ENCODE data around the gene VPS37C. TPM values are rescaled to one million over a fixed set of nuclear protein-coding genes. Genes with fewer than 3 reads are reported as not detected.

Gene VPS37C
- total and polyA plus RNA-seq, 9 of the 15 experiments (the other 6 are each of a cell fraction or from before 2014, with no cell fraction given) = 0.62 to 29.8 (median 11.5) TPM

DNA sequence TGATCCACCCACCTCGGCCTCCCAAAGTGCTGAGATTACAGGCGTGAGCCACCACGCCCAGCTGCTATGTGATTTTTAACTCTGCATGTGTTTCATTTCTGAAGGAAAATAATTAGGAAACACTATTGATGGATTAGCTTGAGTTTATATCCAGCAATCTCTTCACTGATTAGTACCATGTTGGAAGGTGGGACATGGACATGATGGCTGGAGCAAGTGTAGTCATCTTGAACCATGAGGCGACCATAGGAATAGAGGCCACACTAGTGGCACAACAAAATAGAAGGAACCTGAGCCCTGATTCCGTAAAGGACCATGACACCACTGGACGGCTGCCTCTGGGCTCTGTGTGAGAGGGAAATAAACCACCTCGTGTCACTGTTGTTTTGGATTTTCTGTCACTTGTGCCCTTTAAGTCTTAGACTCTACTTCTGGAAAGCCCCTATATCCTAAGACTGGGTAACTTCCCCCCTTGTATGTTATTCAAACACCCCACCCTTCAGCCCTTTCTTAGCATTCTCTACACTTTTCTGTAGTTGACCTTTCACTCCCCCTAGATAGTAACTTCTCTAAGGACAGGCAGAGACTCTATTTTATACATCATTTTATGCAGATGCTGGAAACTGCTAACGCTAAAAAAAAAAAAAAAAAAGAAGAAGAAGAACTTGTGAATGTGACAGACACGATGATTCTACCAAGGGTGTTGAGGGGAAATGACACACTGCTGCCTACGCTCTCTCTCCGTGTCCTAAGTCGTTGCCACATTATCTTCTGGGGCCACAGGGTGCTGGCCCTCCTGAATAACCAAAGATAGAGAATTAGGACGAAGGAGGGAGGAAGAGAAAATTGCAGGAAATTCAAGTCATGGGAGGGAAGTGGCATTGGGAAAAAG is 2.7 kb upstream of the VPS37C start (continued):
- TF ChIP-seq OTX1 (CRISPR knock-in tag; IDR thresholded peaks at IDR 0.05) = no peak
- TF ChIP-seq ZNF239 (CRISPR knock-in tag; IDR thresholded peaks at IDR 0.05) = no peak
- TF ChIP-seq, protein P1, sequence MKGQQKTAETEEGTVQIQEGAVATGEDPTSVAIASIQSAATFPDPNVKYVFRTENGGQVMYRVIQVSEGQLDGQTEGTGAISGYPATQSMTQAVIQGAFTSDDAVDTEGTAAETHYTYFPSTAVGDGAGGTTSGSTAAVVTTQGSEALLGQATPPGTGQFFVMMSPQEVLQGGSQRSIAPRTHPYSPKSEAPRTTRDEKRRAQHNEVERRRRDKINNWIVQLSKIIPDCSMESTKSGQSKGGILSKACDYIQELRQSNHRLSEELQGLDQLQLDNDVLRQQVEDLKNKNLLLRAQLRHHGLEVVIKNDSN (CRISPR knock-in tag; IDR thresholded peaks at IDR 0.05) = no peak
- TF ChIP-seq GABPB2 (CRISPR knock-in tag; conservative IDR thresholded peaks at IDR 0.05) = no peak
- TF ChIP-seq CBFA2T2 (conservative IDR thresholded peaks at IDR 0.05) = peak; percentile 88
- no peak for TF ChIP-seq ATF1 (CRISPR knock-in tag; IDR thresholded peaks at IDR 0.05)
- TF ChIP-seq ATF1 (tag; IDR thresholded peaks at IDR 0.05) = 0 out of 2 replicates have a peak, but pooled peaks have one; percentile 30
- TF ChIP-seq KDM5B (IDR thresholded peaks at IDR 0.05; ENCODE audit: insufficient replicate concordance, low read depth, low read length) = no peak
- peak; percentile 79; the same call in 1 of the 2 replicates for TF ChIP-seq SMARCA5 (IDR thresholded peaks at IDR 0.05)
- peak; percentile 95 for TF ChIP-seq TCF3 (CRISPR knock-in tag; IDR thresholded peaks at IDR 0.05)
- 0 out of 2 replicates have a peak, but pooled peaks have one; percentile 68 for TF ChIP-seq ZNF175 (CRISPR knock-in tag; IDR thresholded peaks at IDR 0.05; ENCODE audit: low read depth)
- TF ChIP-seq EP400 (IDR thresholded peaks at IDR 0.05) = peak; percentile 48; the same call in 1 of the 2 replicates
- TF ChIP-seq POLR2G (IDR thresholded peaks at IDR 0.05; ENCODE audit: low read depth, low read length) = no peak
- TF ChIP-seq, protein P2, sequence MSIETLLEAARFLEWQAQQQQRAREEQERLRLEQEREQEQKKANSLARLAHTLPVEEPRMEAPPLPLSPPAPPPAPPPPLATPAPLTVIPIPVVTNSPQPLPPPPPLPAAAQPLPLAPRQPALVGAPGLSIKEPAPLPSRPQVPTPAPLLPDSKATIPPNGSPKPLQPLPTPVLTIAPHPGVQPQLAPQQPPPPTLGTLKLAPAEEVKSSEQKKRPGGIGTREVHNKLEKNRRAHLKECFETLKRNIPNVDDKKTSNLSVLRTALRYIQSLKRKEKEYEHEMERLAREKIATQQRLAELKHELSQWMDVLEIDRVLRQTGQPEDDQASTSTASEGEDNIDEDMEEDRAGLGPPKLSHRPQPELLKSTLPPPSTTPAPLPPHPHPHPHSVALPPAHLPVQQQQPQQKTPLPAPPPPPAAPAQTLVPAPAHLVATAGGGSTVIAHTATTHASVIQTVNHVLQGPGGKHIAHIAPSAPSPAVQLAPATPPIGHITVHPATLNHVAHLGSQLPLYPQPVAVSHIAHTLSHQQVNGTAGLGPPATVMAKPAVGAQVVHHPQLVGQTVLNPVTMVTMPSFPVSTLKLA (conservative IDR thresholded peaks at IDR 0.05) = peak in 1 of 2 experiments; percentile 10; a peak in 1 of 4 replicates
- peak; percentile 81; the same call in 1 of the 2 replicates for TF ChIP-seq FOXM1 (IDR thresholded peaks at IDR 0.05; ENCODE audit: low read depth)
- no peak for TF ChIP-seq FOXM1 (CRISPR knock-in tag; IDR thresholded peaks at IDR 0.05; ENCODE audit: low read depth)
- no peak for TF ChIP-seq NR2C1 (IDR thresholded peaks at IDR 0.05)
- TF ChIP-seq NR2C1 (tag; IDR thresholded peaks at IDR 0.05) = no peak
- TF ChIP-seq, protein P3, sequence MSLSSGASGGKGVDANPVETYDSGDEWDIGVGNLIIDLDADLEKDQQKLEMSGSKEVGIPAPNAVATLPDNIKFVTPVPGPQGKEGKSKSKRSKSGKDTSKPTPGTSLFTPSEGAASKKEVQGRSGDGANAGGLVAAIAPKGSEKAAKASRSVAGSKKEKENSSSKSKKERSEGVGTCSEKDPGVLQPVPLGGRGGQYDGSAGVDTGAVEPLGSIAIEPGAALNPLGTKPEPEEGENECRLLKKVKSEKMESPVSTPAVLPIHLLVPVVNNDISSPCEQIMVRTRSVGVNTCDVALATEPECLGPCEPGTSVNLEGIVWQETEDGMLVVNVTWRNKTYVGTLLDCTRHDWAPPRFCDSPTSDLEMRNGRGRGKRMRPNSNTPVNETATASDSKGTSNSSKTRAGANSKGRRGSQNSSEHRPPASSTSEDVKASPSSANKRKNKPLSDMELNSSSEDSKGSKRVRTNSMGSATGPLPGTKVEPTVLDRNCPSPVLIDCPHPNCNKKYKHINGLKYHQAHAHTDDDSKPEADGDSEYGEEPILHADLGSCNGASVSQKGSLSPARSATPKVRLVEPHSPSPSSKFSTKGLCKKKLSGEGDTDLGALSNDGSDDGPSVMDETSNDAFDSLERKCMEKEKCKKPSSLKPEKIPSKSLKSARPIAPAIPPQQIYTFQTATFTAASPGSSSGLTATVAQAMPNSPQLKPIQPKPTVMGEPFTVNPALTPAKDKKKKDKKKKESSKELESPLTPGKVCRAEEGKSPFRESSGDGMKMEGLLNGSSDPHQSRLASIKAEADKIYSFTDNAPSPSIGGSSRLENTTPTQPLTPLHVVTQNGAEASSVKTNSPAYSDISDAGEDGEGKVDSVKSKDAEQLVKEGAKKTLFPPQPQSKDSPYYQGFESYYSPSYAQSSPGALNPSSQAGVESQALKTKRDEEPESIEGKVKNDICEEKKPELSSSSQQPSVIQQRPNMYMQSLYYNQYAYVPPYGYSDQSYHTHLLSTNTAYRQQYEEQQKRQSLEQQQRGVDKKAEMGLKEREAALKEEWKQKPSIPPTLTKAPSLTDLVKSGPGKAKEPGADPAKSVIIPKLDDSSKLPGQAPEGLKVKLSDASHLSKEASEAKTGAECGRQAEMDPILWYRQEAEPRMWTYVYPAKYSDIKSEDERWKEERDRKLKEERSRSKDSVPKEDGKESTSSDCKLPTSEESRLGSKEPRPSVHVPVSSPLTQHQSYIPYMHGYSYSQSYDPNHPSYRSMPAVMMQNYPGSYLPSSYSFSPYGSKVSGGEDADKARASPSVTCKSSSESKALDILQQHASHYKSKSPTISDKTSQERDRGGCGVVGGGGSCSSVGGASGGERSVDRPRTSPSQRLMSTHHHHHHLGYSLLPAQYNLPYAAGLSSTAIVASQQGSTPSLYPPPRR (CRISPR knock-in tag; IDR thresholded peaks at IDR 0.05; ENCODE audit: borderline replicate concordance) = no peak
- TF ChIP-seq KDM1A (IDR thresholded peaks at IDR 0.05) = peak; percentile 54 to 64; a peak in 2 of 4 replicates
- TF ChIP-seq RUNX1 (IDR thresholded peaks at IDR 0.05; ENCODE audit: low read depth) = no peak
- TF ChIP-seq SPI1 (IDR thresholded peaks at IDR 0.05; ENCODE audit: borderline replicate concordance, low read depth, low read length) = peak; percentile 70; the same call in 1 of the 2 replicates
